ENCODE results near the gene AKIRIN1.
"Not testable (repeated sequence)": the region's sequence is repeated elsewhere in the genome, so short reads cannot be mapped to it uniquely, and the experiment has no call there.

The AKIRIN1 gene

DNA sequence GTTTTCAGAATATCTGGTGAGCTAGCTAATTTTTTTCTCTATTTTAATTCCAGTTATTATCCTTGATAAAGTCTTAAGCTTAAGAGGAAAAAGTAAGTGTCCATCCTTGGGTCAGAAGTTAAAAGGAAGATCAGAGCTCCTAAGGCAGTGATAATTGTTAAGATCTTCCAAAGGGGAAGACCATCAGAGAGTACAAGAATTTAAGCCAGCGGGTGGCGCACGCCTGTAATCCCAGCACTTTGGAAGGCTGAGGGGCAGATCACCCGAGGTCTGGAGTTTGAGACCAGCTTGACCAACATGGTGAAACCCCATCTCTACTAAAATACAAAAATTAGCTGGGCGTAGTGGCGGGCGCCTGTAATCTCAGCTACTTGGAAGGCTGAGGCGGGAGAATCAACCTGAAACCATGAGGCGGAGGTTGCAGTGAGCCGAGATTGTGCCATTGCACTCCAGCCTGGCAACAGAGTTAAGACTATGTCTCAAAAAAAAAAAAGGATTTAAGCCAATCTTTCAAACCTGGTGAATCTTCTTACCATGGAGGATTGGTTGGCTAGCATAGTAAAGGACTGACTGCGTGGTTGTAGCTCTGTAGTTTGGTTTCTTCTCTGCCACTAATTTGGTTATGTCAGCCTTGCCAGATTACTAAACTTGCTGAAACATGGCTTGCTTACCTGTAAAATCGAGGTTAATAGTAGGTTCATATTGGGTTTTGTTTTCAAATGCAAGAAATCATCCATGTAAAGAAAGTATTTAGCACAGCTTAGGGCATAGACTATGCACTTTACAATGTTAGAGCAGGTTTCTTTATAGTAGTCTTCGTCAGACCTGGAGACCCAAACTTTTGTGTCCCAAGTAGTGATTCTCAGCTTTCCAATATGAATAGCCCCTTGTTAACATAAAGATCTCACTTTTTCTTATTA lies 15.9 kb downstream of the AKIRIN1 start:
- Mint-ChIP-seq H3K27me3 (no peaks in the 10 kb centered on the region), H3K27ac (peak overlapping the region; percentile 66), H3K4me1 (ENCODE audit: low read depth) (peaks cover 27% of the 10 kb centered on the region), H3K36me3 (ENCODE audit: low read depth) (peaks cover 91% of the 10 kb centered on the region), H3K4me3 (no peak overlapping the region), H3K9me3 (no peaks in the 10 kb centered on the region)
- DNase-seq, result no peak

DNA sequence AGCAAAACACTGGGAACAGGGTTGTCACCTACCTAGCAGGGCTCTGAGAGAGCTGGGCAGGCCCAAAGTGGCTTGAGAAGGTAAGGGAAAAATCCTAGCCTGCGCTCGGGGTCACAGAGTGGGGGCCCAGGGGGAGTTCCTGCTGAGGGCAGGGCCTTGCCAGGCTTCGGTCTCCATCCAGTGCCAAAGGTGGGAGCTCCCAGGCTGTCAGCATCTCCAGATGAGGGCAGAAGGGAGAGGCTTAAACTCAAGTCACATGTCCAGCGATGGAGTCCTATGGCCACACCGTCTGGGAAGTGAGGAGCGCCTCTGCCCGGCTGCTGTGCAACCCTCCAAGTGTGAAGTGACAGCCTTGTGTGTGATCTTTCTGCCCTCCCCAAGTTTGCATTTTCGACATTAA lies 23.9 kb downstream of the AKIRIN1 start:
- not testable (repeated sequence) for H3K4me1 Mint-ChIP-seq (ENCODE audit: low read depth); DNase-seq; H3K27me3 Mint-ChIP-seq; H3K27ac Mint-ChIP-seq; H3K4me3 Mint-ChIP-seq; H3K9me3 Mint-ChIP-seq
- H3K36me3 Mint-ChIP-seq (ENCODE audit: low read depth), result peaks cover 32% of the 10 kb centered on the region

DNA sequence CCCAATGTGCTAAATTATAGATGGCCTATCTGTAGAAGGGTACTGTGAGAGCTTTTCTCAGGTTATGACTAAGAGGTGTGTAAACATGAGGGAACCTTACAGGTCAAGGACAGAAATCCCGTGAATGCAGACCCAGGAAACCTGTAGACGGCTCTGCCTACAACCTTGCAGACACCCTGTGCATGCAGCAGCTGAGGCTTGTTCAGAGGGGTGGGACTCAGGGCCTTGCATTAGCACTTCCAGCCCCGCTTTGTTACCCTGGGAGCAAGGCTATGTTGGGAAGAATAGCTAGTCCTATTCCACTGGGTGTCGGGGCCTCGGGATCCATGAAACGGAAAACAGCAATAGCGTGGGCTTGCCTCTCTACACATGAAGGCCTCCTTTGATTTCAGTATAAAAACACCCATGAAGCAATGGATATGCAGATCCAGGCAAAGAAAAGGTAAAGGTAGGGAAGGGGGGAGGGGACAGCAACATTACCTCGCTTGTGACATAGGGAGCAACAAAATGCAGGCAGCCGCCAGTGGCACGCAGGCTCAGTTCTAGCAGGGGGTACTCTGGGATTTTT lies 25.6 kb downstream of the AKIRIN1 start:
- Mint-ChIP-seq H3K36me3 (ENCODE audit: low read depth) (peaks cover 21% of the 10 kb centered on the region), H3K27ac (no peak overlapping the region), H3K4me1 (ENCODE audit: low read depth) (no peaks in the 10 kb centered on the region), H3K27me3 (no peaks in the 10 kb centered on the region), H3K9me3 (no peaks in the 10 kb centered on the region), H3K4me3 (no peak overlapping the region)
- no peak for DNase-seq

DNA sequence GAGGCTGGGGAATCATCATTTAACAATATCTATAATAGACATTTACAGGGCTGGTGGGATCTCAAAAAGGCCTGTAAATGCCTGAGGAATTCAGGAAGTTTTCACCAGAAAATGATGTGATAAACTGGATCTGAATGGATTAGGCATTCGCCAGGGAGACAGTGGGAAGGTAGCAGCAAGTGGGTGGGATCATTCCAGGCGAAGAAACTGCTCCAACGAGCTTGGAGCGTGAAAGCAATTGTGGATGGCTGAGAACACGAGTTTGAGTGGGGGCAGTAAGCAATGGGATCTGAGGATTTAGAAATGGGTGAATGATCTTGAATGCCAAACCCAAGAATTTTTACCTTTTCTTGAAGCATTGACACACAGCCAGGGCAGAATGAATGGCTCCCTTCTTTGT lies 26.2 kb downstream of the AKIRIN1 start:
- DNase-seq, result no peak
- H3K27me3 Mint-ChIP-seq, result no peaks in the 10 kb centered on the region
- H3K36me3 Mint-ChIP-seq (ENCODE audit: low read depth), result peaks cover 15% of the 10 kb centered on the region
- H3K4me3 Mint-ChIP-seq, result no peak overlapping the region
- no peak overlapping the region for H3K27ac Mint-ChIP-seq
- H3K4me1 Mint-ChIP-seq (ENCODE audit: low read depth), result no peaks in the 10 kb centered on the region
- H3K9me3 Mint-ChIP-seq, result no peaks in the 10 kb centered on the region

DNA sequence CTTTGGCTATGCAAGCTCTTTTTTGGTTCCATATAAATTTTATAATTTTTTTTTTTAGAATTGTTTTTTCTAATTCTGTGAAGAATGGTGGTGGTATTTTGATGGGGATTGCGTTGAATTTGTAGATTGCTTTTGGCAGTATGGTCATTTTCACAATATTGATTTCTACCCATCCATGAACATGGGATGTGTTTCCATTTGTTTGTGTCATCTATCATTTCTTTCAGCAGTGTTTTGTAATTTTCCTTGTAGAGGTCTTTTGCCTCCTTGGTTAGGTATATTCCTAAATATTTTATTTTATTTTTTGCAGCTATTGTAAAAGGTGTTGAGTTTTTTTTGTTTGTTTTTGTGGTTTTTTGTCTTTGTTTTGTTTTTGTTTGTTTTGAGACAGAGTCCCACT lies 29.4 kb downstream of the AKIRIN1 start:
- not testable (repeated sequence) for H3K9me3 Mint-ChIP-seq, DNase-seq, H3K27ac Mint-ChIP-seq

DNA sequence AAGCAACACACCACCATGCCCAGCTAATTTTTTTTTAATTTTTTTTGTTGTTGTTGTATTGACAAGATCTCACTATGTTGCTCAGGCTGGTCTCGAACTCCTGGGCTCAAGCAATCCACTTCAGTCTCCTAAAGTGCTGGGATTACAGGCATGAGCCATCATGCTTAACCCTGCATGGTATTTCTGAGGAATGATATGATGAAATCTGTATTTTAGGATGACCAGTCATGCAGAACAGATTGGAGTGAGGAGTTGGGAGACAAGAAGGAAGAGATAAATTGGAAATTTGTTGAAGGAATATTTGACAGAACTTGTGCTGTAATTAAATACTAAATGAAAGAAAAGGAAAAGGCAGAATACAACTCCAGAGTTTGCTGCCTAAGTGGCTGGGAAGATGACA lies 30.4 kb downstream of the AKIRIN1 start:
- Mint-ChIP-seq H3K4me3 (no peak overlapping the region), H3K9me3 (no peaks in the 10 kb centered on the region), H3K36me3 (ENCODE audit: low read depth) (peaks cover 2% of the 10 kb centered on the region), H3K4me1 (ENCODE audit: low read depth) (peaks cover 12% of the 10 kb centered on the region), H3K27me3 (no peaks in the 10 kb centered on the region), H3K27ac (no peak overlapping the region)
- DNase-seq, result no peak

More for the DNA sequence above, 29.4 kb downstream of the AKIRIN1 start:
- not testable (repeated sequence) for H3K27me3 Mint-ChIP-seq; H3K36me3 Mint-ChIP-seq (ENCODE audit: low read depth); H3K4me3 Mint-ChIP-seq; H3K4me1 Mint-ChIP-seq (ENCODE audit: low read depth)

DNA sequence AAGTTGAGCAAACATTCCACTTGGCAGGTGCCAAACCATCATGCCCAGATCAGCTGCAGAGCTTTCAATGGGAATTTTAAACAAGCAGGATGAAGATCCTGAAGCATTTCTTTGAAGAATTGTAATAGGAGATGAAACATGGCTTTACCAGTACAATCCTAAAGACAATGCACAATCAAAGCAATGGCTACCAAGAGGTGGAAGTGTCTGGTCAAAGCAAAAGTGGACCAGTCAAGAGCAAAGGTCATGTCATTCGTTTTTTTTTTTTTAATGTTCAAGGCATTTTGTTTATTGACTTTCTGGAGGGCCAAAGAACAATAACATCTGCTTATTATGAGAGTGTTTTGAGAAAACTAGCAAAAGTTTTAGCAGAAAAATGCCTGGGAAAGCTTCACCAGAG lies 32.1 kb downstream of the AKIRIN1 start:
- Mint-ChIP-seq H3K36me3 (ENCODE audit: low read depth) (peaks cover 14% of the 10 kb centered on the region), H3K4me1 (ENCODE audit: low read depth) (peaks cover 16% of the 10 kb centered on the region), H3K4me3 (no peak overlapping the region), H3K27me3 (no peaks in the 10 kb centered on the region), H3K9me3 (no peaks in the 10 kb centered on the region), H3K27ac (no peak overlapping the region)
- DNase-seq, result no peak

DNA sequence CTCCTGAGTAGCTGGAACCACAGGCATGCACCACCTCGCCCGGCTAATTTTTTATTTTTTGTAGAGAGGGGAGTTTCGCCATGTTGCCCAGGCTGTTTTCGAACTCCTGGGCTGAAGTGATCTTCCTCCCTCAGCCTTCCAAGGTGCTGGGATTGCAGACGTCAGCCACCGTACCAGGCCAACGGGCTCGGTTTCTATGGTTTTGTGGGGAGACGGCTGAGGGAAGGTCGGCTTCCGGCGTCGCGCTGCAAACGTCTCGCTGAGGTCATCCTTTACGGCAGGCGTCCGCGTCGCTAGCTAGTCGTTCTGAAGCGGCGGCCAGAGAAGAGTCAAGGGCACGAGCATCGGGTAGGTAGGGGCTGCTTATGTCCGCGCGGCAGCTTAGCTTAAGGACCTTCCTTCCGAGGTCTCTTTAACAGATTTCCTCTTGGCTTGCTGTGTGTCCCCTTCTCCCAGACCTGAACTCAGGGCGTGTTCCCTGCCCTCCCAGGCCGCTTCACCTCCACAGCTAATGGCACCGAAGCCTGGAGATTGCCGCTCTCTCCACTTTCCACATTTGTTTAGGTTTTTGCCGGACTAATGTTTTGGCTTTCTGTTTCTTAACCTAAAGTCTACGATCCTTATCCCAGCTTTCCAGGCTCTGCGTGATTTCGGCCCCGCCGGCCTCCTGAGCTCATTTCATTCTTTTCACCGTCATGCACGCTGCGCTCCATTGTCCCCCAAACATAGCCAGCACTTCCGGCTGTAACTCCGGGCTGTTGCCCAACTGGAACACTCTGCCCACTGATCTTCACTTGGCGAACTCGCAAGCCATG lies 35.2 kb downstream of the AKIRIN1 start, which contains the start of gene NDUFS5:
Gene NDUFS5 (plus strand): TSS at position 300 of the 815 bp plus-strand sequence. CDS start 2,375 bp downstream, outside the sequence.
- Mint-ChIP-seq H3K9me3 (no peaks in the 10 kb centered on the region), H3K36me3 (ENCODE audit: low read depth) (peaks cover 44% of the 10 kb centered on the region), H3K27ac (peak within 1 kb of the TSS; percentile 97), H3K27me3 (no peaks in the 10 kb centered on the region), H3K4me1 (ENCODE audit: low read depth) (peaks cover 29% of the 10 kb centered on the region), H3K4me3 (peak within 1 kb of the TSS; percentile 89)
- peak; percentile 85 for DNase-seq

DNA sequence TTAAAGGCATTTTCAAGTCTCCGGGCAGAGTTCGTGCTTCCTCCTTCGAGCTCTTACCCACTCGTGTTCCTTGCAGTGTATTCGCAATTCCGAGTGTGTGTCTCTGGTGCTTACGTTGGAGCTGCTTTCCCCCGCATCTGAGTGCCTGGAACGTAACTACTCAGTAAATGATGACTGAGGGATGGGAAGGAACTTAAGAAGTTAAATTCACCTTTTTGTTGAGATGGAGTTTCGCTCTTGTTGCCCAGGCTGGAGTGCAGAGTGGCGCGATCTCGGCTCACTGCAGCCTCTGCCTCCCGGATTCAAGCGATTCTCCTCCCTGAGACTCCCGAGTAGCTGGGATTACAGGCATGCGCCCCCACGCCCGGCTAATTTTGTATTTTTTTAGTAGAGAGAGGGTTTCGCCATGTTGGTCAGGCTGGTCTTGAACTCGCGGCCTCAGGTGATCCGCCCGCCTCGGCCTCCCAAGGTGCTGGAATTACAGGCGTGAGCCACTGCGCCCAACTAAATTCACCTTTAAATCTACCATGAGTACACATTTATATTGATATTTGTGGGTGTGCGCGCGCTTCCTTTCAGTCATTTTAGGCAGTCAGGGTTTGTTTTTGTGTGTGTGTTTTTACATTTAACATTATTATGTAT lies 35.9 kb downstream of the AKIRIN1 start:
- peak; percentile 34 for DNase-seq
- peaks cover 36% of the 10 kb centered on the region for H3K4me1 Mint-ChIP-seq (ENCODE audit: low read depth)
- H3K9me3 Mint-ChIP-seq, result no peaks in the 10 kb centered on the region
- peak overlapping the region; percentile 89 for H3K4me3 Mint-ChIP-seq
- peaks cover 51% of the 10 kb centered on the region for H3K36me3 Mint-ChIP-seq (ENCODE audit: low read depth)
- H3K27me3 Mint-ChIP-seq, result no peaks in the 10 kb centered on the region
- H3K27ac Mint-ChIP-seq, result peak overlapping the region; percentile 97

DNA sequence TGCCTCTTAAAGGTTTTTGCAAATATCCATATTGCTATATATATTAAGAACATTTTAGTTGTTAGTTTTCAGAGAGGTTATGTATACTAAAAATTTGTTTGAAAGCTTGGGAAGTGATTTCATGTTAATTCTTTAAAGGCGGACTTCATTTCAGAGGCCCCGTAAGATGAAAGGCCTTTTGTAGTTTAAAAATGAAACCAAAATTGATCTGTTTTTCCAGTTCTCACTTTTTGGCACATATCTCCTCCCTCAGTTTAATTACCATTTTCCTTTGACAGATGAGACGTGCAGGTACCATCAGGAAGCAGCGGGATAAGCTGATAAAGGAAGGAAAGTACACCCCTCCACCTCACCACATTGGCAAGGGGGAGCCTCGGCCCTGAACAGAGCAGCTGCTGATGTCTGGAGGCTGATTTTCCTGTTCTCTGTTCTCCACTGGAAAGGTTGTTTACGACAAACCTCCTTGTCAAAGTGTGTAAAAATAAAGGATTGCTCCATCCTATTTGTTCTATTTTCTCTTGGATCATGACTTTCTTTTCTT lies 43.1 kb downstream of the AKIRIN1 start:
- peaks cover 46% of the 10 kb centered on the region for H3K4me1 Mint-ChIP-seq (ENCODE audit: low read depth)
- no peaks in the 10 kb centered on the region for H3K9me3 Mint-ChIP-seq
- peaks cover 91% of the 10 kb centered on the region for H3K36me3 Mint-ChIP-seq (ENCODE audit: low read depth)
- no peaks in the 10 kb centered on the region for H3K27me3 Mint-ChIP-seq
- H3K27ac Mint-ChIP-seq, result peak overlapping the region; percentile 91
- H3K4me3 Mint-ChIP-seq, result peak overlapping the region; percentile 57
- DNase-seq, result no peak

DNA sequence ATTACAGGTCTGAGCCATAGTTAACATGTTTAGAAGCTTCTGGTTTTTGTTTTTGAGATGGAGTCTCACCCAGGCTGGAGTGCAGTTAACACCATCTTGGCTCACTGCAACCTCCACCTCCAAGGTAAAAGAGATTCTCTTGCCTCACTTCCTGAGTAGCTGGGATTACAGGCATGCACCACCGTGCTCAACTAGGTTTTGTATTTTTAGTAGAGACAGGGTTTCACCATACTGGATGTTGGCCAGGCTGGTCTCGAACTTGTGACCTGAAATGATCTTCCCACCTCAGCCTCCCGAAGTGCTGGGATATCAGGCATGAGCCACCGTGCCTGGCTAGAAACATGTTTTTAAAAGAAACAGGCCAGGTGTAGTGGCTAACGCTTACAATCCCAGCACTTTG lies 45.6 kb downstream of the AKIRIN1 start:
- peaks cover 40% of the 10 kb centered on the region for H3K4me1 Mint-ChIP-seq (ENCODE audit: low read depth)
- H3K27ac Mint-ChIP-seq, result peak overlapping the region; percentile 29
- DNase-seq, result no peak
- H3K36me3 Mint-ChIP-seq (ENCODE audit: low read depth), result peaks cover 86% of the 10 kb centered on the region
- H3K4me3 Mint-ChIP-seq, result no peak overlapping the region
- H3K9me3 Mint-ChIP-seq, result no peaks in the 10 kb centered on the region
- H3K27me3 Mint-ChIP-seq, result no peaks in the 10 kb centered on the region

DNA sequence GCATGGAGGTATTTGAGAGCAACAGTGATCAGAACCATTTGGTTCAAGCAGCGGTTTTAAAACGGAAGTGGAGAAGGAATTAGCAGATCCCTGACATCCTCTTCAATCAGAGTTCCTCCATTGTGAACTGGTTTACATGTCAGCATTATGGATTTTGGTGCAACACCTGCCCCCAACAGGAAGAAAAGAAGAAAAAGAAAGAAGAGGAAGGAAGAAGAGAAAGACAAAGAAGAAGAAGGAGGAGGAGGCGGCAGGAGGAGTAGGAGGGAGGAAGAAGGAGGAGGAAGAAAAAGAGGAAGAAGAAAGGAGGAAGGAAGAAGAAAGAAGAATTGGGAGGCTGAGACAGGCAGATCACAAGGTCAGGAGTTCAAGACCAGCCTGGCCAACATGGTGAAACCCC lies 52.4 kb downstream of the AKIRIN1 start:
- Mint-ChIP-seq H3K27me3 (no peaks in the 10 kb centered on the region), H3K9me3 (no peaks in the 10 kb centered on the region), H3K36me3 (ENCODE audit: low read depth) (peaks cover 64% of the 10 kb centered on the region), H3K4me3 (no peak overlapping the region), H3K27ac (no peak overlapping the region), H3K4me1 (ENCODE audit: low read depth) (peaks cover 9% of the 10 kb centered on the region)
- no peak for DNase-seq

DNA sequence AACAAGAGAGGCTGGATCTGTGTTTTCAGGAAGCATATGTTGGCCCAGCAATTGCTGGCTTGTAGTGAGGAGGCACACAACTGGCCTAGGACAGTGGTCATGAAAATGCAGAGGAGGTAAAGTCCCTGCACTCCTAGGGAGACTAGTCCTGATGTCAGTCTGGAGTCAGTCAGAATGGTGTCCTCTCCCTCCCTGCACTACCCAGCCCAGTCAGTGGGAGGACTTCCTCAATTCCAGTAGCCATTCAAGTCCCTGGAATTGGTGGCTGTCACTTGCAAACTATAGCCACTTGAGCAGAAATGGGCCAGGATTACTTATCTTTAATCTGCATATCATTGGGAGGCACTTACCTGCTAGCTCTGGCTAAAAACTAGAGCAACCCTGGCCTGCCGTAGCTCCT lies 53.7 kb downstream of the AKIRIN1 start:
- DNase-seq, result peak; percentile 14
- Mint-ChIP-seq H3K4me1 (ENCODE audit: low read depth) (peaks cover 4% of the 10 kb centered on the region), H3K27ac (no peak overlapping the region), H3K4me3 (no peak overlapping the region), H3K9me3 (no peaks in the 10 kb centered on the region), H3K27me3 (no peaks in the 10 kb centered on the region), H3K36me3 (ENCODE audit: low read depth) (peaks cover 66% of the 10 kb centered on the region)

DNA sequence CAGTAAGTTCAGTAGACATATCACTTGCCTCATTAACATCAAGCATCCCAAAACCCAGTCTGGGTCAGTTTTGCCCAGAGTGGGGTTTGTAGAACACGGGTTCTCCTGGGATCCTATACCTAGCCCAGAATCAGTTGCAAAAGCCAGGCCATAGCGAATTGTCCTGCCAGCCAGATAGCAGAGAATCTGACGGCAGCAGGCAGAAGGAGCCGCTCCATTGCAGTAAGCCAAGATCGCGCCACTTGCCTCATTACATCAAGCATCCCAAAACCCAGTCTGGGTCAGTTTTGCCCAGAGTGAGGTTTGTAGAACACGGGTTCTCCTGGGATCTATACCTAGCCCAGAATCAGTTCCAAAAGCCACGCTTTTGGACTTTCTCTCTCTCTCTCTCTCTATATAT lies 54.2 kb downstream of the AKIRIN1 start:
- H3K9me3 Mint-ChIP-seq, result no peaks in the 10 kb centered on the region
- H3K27me3 Mint-ChIP-seq, result no peaks in the 10 kb centered on the region
- no peak overlapping the region for H3K4me3 Mint-ChIP-seq
- no peak for DNase-seq
- peaks cover 3% of the 10 kb centered on the region for H3K4me1 Mint-ChIP-seq (ENCODE audit: low read depth)
- H3K27ac Mint-ChIP-seq, result no peak overlapping the region
- peaks cover 68% of the 10 kb centered on the region for H3K36me3 Mint-ChIP-seq (ENCODE audit: low read depth)

All from activated T-cell treated with anti-CD3 and anti-CD28 coated beads, Interleukin-2, amount 50 U/mL, for 24 hours (primary cell).